GM21723 (cell line): ENCODE results near the gene ATXN3L.

ENCODE experiments used
- ATAC-seq: cut with Tn5 transposase; IDR thresholded peaks from one replicate; pipeline ENCODE4 v1.9.1; 2021; ENCODE audit warnings: mild to moderate bottlenecking, moderate library complexity; ENCODE audit not compliant: unreplicated experiment

Gene ATXN3L

DNA sequence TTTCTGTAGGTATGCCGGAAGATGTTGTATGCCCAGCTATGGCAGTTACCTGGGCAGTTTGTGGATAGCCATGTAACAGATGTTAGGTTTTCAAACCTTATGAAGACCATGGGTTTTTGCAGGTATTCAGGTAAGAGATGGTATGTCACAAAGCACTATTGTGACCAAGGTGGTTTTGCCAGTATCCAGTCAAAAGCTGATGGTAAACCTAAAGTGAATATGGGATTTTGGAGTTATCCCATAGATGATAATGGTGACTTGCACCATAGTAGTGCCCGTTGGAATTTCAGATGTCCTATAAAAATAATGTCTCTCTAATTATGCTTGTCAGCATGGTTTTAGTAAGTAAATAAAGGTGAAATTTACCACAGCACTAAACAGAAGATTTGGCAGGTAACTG lies at the start of gene ATXN3L:
Gene ATXN3L (minus strand): TSS at position 101 of the 400 bp plus-strand sequence. CDS start 119 bp downstream, outside the sequence.
- ATAC-seq = no peak

DNA sequence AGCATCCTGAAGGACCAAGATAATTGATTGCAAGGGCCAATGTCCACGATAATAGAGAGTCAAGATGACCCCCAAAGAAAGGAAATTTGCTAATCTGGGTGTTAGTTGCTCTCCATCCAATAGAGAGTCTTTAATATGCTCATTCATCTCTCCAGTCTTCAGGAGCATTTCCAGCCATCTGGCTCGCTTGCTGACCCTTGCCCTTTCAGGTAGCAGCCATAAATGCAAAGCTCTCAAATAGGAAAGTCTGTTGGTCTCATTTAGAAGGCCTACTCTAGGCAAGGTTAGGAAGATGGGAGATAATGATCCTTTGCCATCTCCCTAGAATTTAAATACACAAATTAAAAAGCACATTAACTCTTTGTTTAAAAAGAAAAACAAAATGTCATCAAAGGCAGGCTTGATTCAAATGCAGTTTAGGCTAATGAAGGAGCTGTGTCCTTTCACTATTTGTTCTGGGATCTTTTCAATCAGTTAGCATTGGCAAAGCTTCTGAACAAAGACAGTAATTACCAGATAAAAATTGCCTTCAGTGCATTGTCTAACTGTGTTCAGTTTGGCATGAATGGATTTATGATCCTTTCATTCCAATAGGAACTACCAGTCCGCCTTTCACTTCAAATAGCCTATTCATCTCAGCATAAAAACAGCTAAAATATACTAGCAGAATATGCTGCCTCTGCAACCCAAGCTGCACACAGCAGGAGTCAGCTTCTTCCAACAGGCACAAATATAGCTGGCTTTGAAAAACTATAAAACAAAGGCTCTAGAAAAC lies 49.6 kb upstream of the ATXN3L start:
- ATAC-seq = no peak

DNA sequence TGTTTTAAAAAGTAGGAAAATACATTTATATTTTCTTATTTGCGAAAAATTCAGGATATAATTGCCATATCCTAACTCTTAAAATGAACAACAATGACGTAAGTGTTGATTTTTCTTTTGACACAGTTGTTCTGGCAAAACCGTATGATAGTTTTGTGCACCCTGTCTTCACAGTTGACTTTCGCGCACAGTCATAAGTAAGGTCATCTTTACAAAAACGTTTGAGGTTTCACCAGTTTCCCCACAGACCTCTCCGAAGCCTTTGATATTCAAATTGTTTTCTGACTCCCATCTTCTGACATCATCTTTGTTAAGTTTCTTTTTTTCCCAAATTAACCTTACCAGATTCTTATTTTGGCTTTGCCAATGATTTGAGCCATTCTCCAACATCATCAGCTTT lies 48.1 kb upstream of the ATXN3L start:
- ATAC-seq = no peak

DNA sequence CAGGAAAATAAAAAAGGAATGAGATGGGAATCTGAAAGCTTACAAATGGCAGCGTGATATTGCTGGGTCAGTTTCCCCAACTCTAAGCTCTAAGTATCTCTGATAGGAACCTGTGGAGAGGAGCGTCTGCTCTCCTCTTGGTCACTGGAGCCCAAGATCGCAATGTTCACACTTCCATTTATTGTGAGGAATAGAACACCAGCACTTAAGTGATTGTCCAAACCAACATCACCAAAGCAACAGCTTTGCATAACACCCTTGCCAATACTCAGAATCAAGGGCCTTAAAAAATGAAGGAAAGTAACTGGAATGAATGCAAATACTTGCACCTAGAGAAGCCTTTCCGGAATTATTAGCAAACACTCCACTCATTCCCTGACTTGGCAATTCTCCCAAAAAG lies 46.8 kb upstream of the ATXN3L start:
- no peak for ATAC-seq

DNA sequence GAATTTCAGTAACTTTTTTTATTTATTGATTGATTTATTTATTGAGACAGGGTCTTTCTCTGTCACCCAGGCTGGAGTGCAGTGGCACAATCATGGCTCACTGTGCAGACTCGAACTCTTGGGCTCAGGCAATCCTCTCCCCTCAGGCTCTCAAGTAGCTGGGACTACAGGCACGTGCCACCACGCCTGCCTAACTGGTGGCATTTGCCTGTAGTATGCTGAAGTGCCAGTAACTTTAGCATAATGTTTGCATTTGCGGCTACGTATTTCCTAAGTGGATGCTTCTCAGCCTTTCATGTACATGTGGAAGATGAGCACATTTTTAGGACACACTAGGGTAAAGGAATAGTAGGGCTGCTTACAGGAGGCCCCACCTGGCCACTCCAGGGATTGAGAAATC lies 45.3 kb upstream of the ATXN3L start:
- no peak for ATAC-seq

DNA sequence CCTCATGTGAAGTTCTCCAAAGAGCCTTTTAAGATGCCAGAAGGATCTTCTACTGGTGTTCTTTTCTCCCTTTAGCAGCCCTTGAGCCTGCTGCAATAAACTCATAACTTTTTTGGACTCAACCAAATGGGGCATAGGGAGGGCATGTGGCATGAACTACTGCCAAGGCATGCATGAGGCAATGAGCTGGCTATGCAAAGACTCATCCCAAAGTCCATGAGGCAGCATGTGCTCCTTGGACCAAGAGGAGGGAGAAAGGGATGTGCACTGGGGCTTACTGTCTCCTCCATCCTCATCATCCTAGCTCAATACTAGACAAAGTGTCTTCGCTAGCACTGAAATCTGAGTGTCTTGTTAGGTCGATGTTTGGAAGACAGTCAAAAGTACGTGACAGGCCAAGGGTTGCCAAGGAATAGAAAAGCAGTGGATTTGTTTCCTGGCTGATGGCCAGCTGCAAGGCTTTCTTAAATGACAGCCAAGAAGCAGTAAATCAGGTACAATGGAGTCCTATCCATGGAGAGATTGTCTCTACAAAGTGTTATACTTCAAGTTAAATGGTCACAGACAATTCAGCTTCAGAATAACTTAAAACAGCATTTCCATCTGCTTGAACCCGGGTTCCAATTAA lies 44.5 kb upstream of the ATXN3L start:
- ATAC-seq = no peak

DNA sequence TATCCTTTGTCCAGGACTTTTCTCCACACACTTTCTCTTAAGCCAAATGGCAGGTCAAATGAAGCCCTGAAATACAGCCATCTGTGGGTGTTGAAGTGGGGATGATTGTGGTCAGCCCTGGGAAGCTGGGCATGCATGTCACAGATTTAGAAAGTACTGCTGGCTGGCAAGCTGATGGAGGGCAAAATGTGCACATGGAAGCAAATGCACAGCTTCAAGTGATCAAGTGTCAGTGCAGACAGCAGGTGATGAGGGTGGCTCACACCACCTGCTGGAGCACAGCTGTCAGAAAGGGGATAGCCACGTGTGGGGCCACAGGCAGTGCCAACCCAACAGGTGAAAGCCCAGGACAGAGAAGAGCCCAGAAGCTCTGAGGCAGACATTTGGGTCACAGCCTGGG lies 40.3 kb upstream of the ATXN3L start:
- no peak for ATAC-seq

DNA sequence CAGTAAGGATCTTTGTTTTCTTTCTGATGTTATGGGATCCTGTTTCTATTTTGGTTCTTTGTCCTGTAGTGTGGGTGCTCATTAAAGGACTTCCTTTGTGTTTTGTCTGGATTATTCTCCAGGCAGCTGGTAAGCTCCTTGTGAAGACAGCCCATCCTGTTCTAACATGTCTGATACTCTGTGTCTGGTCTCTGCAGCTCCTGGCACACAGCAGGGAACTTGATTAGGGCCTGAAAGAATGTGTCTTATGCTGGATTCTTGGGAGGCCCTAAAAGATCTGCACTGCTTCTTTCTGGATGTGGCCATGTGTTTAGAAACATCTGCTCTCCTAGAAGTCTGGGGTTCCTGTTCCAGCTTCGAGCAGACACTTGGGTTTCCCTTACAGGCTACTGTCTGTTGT lies 38.1 kb upstream of the ATXN3L start:
- ATAC-seq = no peak

DNA sequence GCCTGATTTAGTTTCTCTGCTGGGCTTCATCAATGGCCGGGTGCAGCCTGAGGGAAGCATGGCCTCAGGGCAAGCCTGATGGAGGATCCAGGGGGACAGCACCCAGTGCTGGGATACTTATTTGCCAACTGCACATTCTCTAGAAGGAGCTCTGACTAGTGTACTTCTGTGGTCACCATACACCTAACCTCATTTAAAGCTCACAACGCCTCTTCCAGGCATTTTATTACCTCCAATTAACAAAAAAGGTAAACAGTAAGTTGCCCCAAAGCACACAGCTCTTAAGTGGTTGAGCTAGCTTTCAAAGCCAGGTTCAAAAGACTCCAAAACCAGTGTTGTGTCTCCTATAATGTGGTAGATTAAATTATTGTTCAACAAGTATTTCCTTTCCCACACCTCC lies 26.8 kb upstream of the ATXN3L start:
- ATAC-seq = no peak

DNA sequence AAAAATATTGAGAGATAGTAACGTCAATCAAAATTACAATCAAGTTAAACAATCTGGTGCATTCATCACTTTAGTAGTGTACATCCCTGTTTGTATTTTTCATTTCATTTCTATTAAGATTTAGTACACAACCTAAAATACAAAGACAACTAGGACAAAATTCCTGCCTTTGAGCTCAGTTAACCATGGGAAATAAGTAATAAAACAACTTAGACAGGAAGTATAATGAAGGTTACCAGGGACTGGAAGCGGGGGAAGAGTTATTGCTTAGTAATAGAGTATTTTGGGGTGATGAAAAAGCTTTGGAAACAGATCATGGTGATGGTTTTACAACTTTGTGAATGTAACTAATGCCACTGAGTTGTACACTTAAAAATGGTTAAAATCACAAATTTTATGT lies 25.6 kb upstream of the ATXN3L start:
- ATAC-seq = no peak

DNA sequence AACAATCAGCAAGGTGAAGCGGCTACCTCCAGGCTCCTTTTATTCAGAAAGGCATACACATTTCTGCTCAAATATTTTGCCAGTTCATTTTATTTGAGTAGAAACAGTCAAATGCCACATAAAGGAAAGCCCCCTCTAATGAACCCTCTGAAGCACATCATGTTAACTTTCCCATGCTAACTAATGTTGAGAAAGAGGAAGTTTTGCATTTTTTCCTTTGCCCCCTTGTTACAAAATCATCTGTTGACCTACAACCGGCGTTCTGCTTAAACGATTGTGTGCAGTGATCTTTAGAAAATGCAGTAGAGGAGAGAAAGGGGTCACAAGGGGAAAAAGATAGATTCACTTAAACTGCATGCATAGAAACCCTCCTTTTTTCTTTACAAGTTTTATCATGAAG lies 25.2 kb upstream of the ATXN3L start:
- ATAC-seq = no peak

DNA sequence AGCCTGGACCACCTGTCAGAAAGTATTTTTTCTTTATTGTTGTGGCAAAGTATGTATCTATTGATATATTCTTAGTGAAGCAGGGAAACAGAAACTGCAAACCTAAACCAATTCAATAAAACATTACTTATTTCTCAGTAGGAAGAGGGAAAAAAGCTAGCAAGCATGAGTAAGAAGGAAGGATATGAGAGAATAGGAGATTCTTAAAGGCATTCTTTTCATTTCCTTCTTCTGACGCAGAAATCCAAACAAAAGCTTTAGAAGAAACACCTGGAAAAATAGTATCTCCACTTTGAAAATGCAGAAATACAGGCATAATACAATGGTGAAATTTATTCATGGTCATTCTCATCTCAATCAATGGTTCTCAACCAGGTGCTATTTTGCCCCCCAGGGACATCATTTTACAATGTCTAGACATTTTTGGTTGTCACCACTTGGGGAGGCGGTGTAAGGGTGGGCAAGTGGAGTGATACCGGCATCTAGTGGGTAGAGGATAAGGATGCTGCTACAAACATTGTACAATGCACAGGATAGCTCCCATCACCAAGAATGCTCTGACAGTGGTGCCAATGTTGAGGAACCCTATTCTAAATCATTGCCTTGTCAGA lies 21.7 kb upstream of the ATXN3L start:
- no peak for ATAC-seq

DNA sequence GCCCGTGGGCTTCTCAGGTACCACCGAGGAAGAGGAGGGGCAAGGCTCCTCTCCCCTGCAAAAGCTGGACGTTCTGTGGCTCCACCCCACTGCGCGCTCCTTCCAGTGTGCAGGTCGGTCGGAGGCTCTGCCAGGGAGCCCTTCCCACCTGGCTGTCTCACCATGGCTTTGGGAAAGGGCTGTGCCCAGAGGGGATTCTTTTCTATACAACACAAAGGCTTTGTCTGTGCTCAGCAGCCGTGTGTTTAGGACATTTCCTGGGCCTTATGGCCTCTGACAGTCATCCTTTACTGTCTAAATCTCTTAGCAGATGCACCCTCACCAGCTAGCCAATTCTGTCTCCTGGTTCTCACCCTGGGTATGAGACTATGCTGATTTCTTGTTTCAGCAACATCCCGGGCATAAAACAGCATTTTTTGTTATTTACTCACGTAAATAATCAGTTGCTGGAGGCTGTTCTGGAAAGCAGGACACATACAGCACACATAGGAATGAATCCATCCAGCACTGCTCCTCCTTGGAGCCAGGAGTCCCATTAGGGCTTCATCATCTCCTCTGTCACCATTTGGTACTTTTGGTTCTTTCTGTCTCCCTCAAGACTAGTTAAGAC lies 20.4 kb upstream of the ATXN3L start:
- no peak for ATAC-seq

DNA sequence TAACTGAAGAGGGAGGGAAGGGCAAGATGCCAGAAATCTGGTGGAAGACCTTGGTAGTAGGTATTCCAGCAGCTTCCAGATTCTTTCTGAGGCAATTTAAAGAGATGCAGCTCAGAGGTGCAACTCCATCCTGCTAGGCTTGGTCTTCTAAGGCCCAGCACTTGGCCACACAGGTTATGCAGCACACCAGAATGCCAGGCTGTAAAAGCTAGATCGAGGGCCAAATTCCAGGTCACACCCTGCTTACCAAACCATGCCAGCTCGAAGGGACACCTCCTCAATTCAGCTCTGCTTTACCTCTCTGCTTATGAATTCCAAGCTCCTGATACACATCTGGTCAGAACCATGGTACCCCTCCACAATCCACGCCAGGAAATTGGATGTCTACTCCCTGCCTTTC lies 19.8 kb upstream of the ATXN3L start:
- no peak for ATAC-seq

DNA sequence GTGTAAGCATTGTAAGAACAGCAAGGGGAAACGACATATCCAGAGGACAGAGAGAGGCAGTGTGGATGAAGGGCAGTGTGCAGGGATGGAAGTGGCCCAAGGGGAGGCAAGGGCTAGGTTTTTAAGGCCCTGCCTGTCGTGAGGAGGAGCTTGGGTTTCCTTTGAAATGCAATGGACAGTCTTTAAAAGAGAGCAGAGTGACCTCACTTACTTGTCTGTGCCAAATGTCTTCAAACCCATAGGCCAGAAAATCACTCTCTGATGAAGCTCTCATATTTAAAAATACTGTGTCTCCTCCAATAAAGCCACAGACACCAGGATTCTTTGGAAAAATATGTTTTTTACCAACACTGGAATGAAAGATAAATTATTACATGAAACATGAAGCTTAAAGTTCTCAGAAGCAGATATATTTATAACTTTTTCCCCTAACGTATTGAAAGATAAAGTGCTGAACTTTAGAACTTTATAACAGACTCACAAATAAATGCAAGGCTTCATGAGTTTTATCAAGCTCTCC lies 19.2 kb upstream of the ATXN3L start:
- no peak for ATAC-seq

DNA sequence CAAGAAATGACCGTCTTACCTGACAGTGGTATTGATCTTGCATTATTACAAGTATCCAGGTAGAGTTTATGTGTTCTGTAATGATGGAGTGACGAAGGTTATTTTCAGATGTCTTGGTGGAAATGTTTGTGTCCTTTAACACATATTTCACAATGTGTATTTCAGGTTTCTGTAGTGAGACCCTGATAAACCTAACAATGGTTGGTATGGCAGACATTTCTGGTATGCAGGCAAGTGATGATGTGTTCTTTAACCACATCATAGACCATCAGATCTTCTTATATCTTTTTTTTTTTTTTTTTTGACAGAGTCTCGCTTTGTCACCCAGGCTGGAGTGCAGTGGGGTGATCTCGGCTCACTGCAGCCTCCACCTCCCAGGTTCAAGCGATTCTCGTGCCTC lies 14.6 kb upstream of the ATXN3L start:
- no peak for ATAC-seq

DNA sequence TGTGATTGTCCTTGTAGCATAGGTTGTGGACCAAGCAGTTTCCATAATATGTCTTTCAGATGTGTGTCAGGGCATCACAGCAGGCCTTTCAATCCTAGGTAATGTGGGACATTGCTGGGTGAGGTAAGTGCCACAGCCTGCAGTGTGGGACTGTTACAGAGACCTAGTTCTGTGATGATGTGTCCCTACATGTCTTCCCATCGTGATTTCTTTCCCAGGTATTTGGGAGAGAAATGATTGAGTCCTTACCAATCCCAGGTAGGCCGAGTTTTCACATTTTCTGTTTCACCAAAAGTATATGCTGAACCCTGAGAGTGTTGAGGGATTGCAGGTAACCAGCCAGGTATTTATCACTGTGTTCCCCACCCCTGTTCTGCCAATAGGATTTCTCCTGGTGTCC lies 10.6 kb upstream of the ATXN3L start:
- no peak for ATAC-seq

DNA sequence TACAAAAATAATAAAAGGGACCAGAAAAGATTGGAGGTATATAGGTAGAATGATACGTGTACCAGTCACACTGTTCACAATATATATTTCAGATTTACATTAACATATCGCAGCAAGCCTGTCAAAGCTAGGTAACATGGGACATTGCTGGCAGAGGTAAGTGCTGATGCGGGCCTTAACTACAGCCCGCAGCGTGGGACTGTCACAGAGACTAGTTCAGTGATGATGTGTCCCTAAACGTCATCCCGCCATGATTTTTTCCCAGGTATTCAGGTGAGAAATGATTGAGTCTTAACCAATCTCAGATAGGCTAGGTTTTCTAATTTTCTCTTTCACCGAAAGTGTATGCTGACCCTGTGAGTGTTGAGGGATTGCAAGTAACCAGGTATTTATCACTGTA lies 7.8 kb upstream of the ATXN3L start:
- ATAC-seq = no peak

DNA sequence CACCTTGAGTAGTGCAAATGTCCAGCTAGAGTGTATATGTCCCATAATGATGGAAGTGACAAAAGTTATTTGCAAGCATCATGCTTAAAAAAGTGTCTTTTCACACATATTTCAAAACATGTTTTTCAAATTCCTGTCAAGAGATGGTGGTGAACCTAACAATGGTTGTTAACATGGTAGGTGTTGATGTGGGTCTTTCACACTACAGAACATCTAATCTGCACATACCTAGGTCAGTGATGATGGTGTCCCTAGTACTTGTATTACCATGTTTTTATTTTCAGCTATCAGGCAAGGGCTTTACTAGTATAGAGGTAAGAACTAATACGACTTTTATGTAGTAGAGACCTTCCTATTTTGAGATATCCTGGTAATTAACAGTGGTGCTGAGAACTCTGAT lies 3.4 kb upstream of the ATXN3L start:
- ATAC-seq = no peak

DNA sequence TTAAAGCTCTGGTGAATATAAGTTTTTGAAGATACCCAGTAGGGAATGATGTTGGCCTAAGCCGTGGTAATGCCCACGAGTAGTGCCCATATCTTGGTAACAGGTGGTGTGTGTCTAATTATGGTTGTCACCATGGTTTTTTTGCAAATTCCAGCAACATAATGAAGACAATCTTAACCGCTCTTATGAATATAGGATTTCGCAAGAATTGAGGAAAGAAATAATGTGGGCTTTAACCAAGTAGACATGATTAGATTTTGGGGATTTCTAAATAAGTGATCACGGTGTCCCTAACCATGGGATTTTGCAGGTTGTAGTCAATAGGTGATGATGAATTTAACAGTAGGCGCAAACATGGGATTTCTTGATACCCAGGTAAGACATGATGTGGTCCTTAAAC lies 2.5 kb downstream of the ATXN3L start:
- no peak for ATAC-seq

DNA sequence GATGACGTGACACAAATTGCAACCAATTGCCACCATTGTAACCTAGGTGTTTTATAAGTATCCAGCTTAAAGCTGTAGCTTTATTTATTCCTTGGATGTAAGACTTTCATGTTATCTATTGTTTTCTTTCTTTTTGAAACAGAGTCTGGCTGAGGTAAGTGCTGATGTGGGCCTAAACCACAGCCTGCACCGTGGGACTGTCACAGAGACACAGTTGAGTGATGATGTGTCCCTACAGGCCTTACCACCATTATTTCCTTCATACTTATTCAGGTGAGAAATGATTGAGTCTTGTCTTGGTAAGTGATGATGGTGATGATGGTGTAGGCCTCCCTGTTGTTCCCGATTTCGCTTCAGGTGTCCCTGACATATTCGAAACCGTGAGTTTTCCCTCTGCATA lies 8.3 kb downstream of the ATXN3L start:
- no peak for ATAC-seq

DNA sequence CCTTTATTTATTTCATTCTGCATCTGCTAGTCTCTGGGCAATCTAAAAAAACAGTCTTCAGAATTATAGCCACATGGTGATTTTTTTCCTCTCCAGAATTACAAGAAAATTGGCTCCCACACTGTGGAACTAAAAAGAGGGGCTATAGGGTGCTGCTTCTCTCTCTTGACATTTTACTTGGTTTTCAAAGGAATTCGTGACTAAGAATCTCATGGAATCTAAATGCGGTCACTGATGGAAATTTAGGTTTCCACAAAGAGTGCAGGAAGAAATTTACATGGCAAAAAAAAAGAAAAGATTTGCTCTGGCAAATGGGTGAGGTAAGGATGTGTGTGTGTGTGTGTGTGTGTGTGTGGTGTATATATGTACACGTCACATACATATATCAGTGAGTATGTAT lies 10.2 kb downstream of the ATXN3L start:
- ATAC-seq = no peak
